SK-N-SH treated with all-trans-retinoic acid at 6 μM for 48 hours (cell line): ENCODE results near the gene UBALD2.

ENCODE experiments used
- ARNTL ChIP-seq: fragments of 450-650 bp; formaldehyde crosslinking; IDR thresholded peaks from 2 replicates; pipeline ENCODE4 v1.5.0; 2020; ENCODE audit warnings: low read depth, mild to moderate bottlenecking, moderate library complexity, borderline replicate concordance
- PPARA ChIP-seq: fragments of 250-450 bp; sonication (Bioruptor Pico); IDR thresholded peaks from 2 replicates; pipeline ENCODE4 v1.5.0; 2020; ENCODE audit warnings: mild to moderate bottlenecking, borderline replicate concordance
- RARB ChIP-seq: fragments of 250-450 bp; sonication (Bioruptor Pico); IDR thresholded peaks from 2 replicates; pipeline ENCODE4 v1.8.0; 2021; ENCODE audit warnings: mild to moderate bottlenecking, moderate library complexity
- ZNF565 ChIP-seq: fragments of 450-650 bp; formaldehyde crosslinking; conservative IDR thresholded peaks from 2 replicates; pipeline ENCODE4 v1.5.0; 2020; ENCODE audit warnings: low read depth, mild to moderate bottlenecking, moderate library complexity
- TF ChIP-seq, protein P1 (sequence below): fragments of 250-450 bp; sonication (Bioruptor Pico); IDR thresholded peaks from 2 replicates; pipeline ENCODE4 v1.8.0; 2020; ENCODE audit warnings: mild to moderate bottlenecking, moderate library complexity, borderline replicate concordance
- TF ChIP-seq, protein P2 (sequence below): fragments of 250-450 bp; sonication (Bioruptor Pico); IDR thresholded peaks from 2 replicates; pipeline ENCODE4 v1.5.1; 2020; ENCODE audit warnings: low read depth, mild to moderate bottlenecking, moderate library complexity

DNA sequence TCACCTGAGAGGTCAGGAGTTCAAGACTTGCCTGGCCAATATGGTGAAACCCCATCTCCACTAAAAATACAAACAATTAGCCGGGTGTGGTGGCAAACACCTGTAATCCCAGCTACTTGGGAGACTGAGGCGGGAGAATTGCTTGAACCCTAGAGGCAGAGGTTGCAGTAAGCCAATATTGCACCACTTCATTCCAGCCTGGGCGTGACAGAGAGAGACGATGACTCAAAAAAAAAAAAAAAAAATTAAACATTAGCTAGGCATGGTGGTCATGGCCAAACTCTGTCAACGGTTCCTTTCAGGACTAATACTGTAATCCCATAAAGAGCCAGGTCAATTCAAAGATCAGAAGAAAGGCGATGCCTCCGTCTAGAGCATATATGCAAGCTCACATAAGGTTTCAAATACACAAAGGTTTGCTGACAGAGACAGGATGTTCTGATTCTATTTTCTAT lies 27.3 kb upstream of the UBALD2 start:
- no peak for TF ChIP-seq PPARA
- TF ChIP-seq, protein P1, sequence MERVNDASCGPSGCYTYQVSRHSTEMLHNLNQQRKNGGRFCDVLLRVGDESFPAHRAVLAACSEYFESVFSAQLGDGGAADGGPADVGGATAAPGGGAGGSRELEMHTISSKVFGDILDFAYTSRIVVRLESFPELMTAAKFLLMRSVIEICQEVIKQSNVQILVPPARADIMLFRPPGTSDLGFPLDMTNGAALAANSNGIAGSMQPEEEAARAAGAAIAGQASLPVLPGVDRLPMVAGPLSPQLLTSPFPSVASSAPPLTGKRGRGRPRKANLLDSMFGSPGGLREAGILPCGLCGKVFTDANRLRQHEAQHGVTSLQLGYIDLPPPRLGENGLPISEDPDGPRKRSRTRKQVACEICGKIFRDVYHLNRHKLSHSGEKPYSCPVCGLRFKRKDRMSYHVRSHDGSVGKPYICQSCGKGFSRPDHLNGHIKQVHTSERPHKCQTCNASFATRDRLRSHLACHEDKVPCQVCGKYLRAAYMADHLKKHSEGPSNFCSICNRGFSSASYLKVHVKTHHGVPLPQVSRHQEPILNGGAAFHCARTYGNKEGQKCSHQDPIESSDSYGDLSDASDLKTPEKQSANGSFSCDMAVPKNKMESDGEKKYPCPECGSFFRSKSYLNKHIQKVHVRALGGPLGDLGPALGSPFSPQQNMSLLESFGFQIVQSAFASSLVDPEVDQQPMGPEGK (CRISPR knock-in tag), result no peak
- no peak for TF ChIP-seq ZNF565 (CRISPR knock-in tag)
- TF ChIP-seq ARNTL (CRISPR knock-in tag), result no peak
- no peak for TF ChIP-seq RARB
- TF ChIP-seq, protein P2, sequence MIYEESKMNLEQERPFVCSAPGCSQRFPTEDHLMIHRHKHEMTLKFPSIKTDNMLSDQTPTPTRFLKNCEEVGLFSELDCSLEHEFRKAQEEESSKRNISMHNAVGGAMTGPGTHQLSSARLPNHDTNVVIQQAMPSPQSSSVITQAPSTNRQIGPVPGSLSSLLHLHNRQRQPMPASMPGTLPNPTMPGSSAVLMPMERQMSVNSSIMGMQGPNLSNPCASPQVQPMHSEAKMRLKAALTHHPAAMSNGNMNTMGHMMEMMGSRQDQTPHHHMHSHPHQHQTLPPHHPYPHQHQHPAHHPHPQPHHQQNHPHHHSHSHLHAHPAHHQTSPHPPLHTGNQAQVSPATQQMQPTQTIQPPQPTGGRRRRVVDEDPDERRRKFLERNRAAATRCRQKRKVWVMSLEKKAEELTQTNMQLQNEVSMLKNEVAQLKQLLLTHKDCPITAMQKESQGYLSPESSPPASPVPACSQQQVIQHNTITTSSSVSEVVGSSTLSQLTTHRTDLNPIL (CRISPR knock-in tag), result no peak
